ENCODE data around the gene AQP12A.

Gene AQP12A

GRCh38 chr2:240705204-240705791 is 13.6 kb downstream of the AQP12A start:
- H3K4me3 ChIP-seq (ENCODE audit: low read depth, low read length): no peak overlapping the region
- H3K27me3 ChIP-seq: no peaks in the 10 kb centered on the region
- H3K4me1 ChIP-seq: no peaks in the 10 kb centered on the region
- no peak for DNase-seq
- H3K36me3 ChIP-seq: no peaks in the 10 kb centered on the region
- no peaks in the 10 kb centered on the region for H3K9me3 ChIP-seq
- TF ChIP-seq, protein P1, sequence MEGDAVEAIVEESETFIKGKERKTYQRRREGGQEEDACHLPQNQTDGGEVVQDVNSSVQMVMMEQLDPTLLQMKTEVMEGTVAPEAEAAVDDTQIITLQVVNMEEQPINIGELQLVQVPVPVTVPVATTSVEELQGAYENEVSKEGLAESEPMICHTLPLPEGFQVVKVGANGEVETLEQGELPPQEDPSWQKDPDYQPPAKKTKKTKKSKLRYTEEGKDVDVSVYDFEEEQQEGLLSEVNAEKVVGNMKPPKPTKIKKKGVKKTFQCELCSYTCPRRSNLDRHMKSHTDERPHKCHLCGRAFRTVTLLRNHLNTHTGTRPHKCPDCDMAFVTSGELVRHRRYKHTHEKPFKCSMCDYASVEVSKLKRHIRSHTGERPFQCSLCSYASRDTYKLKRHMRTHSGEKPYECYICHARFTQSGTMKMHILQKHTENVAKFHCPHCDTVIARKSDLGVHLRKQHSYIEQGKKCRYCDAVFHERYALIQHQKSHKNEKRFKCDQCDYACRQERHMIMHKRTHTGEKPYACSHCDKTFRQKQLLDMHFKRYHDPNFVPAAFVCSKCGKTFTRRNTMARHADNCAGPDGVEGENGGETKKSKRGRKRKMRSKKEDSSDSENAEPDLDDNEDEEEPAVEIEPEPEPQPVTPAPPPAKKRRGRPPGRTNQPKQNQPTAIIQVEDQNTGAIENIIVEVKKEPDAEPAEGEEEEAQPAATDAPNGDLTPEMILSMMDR (IDR thresholded peaks at IDR 0.05; ENCODE audit: low read depth, low read length): no peak

DNA sequence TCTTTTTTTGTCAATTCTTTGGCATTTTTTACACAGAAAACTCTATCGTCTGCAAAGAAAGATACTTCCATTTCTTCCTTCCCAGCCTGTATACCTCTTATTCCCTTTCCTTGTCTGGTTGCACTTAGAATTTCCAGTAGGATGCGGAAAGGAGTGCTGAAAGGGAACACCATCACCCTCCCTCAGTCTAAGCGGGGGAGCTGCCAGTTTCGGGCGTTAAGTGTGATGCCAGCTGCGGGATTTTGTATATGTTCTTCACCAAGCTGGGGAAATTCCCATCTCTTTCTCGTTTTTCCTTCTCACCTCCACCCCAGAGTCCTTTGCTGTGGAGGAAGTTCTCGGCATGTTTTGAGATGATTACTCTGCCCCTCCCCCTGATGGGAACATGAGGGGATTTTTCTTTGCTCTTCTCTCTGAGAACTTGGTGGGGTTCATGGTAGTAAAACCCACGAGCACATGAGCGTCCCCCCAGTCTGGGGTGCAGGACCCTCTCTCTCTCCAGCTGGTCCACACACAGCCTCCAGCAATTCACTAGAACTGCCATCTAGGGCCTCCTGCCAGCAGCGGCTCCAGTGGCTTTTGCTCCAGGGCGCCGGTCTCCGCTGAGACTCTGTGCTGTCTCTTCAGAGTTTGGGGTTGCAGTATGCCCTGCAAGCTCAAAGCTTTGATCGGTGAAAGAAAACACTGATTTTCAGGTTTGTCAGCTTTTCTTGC is 15.5 kb downstream of the AQP12A start:
- Histone ChIP-seq H3K27me3 (no peaks in the 10 kb centered on the region), H3K9me3 (no peaks in the 10 kb centered on the region), H3K4me1 (no peaks in the 10 kb centered on the region), H3K36me3 (no peaks in the 10 kb centered on the region), H3K4me3 (ENCODE audit: low read depth, low read length) (no peak overlapping the region)
- DNase-seq: no peak
- TF ChIP-seq, protein P1 (IDR thresholded peaks at IDR 0.05; ENCODE audit: low read depth, low read length): no peak

GRCh38 chr2:240707821-240708220 is 16.2 kb downstream of the AQP12A start:
- no peak for DNase-seq
- TF ChIP-seq, protein P1 (IDR thresholded peaks at IDR 0.05; ENCODE audit: low read depth, low read length): no peak
- no peaks in the 10 kb centered on the region for H3K27me3 ChIP-seq
- H3K9me3 ChIP-seq: no peaks in the 10 kb centered on the region
- no peak overlapping the region for H3K4me3 ChIP-seq (ENCODE audit: low read depth, low read length)
- H3K36me3 ChIP-seq: no peaks in the 10 kb centered on the region
- H3K4me1 ChIP-seq: no peaks in the 10 kb centered on the region

DNA sequence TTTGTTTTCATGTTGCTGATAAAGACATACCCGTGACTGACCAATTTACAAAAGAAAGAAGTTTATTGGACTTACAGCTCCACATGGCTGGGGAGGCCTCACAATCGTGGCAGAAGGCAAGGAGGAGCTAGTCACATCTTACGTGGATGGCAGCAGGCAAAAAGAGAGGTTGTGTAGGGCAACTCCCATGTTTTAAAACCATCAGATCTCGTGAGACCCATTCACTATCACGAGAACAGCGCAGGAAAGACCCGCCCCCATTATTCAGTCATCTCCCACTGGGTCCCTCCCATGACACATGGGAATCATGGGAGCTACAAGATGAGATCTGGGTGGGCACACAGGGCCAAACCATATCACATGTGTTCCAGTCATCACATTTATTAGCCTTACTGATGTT is 16.8 kb downstream of the AQP12A start:
- H3K4me3 ChIP-seq (ENCODE audit: low read depth, low read length): no peak overlapping the region
- no peaks in the 10 kb centered on the region for H3K36me3 ChIP-seq

DNA sequence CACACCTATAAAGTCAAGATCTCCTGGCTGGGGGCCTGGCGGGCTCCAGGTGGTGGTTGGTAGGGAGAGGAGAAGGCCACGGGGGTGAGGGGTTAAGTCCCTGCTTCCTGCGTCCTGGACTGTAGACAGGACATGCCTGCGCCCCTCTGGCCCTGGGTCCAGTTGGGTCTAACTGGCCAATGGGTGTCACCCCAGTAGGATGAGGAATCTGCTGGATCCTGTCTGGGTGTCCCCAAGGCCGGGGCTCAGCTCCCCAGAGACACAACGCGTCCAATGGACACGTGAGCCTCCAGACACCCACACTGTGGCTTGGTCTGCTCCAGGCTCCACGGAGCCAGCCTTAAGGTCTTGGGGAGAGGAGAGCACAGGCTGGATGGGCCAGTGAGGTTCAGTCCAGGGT is 19.6 kb downstream of the AQP12A start:
- TF ChIP-seq, protein P1 (IDR thresholded peaks at IDR 0.05; ENCODE audit: low read depth, low read length): no peak
- H3K4me3 ChIP-seq (ENCODE audit: low read depth, low read length): no peak overlapping the region
- H3K4me1 ChIP-seq: no peaks in the 10 kb centered on the region
- H3K36me3 ChIP-seq: no peaks in the 10 kb centered on the region
- no peaks in the 10 kb centered on the region for H3K9me3 ChIP-seq
- H3K27me3 ChIP-seq: no peaks in the 10 kb centered on the region
- peak; percentile 2 for DNase-seq

More for the DNA sequence above, 16.8 kb downstream of the AQP12A start:
- no peak for DNase-seq
- no peaks in the 10 kb centered on the region for H3K9me3 ChIP-seq
- no peaks in the 10 kb centered on the region for H3K4me1 ChIP-seq
- H3K27me3 ChIP-seq: no peaks in the 10 kb centered on the region
- TF ChIP-seq, protein P1 (IDR thresholded peaks at IDR 0.05; ENCODE audit: low read depth, low read length): no peak

DNA sequence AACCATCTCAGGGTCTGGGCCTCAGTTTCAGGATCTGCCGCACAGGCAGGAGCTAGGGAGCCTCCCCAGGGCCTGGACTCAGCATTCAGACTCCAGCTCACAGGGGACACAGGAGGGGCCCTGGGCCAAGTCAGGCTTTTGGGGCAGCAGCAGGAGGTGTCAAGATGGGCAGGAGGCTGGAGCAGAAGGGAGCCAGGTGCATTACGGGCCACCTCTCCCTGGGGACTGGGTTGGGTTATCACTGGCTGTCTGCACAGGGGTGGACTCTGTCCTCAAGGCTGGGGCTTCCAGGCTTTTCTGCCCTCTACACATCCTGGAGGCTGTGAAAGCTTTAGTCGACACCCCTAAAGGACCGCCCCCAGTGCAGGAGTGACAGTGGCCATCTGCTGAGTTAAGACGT is 20.0 kb downstream of the AQP12A start:
- Histone ChIP-seq H3K36me3 (no peaks in the 10 kb centered on the region), H3K9me3 (no peaks in the 10 kb centered on the region), H3K4me1 (no peaks in the 10 kb centered on the region), H3K4me3 (ENCODE audit: low read depth, low read length) (no peak overlapping the region), H3K27me3 (no peaks in the 10 kb centered on the region)
- TF ChIP-seq, protein P1 (IDR thresholded peaks at IDR 0.05; ENCODE audit: low read depth, low read length): no peak
- no peak for DNase-seq
